ENCODE measurements around the gene CEMIP.

- TF ChIP-seq, protein P1, sequence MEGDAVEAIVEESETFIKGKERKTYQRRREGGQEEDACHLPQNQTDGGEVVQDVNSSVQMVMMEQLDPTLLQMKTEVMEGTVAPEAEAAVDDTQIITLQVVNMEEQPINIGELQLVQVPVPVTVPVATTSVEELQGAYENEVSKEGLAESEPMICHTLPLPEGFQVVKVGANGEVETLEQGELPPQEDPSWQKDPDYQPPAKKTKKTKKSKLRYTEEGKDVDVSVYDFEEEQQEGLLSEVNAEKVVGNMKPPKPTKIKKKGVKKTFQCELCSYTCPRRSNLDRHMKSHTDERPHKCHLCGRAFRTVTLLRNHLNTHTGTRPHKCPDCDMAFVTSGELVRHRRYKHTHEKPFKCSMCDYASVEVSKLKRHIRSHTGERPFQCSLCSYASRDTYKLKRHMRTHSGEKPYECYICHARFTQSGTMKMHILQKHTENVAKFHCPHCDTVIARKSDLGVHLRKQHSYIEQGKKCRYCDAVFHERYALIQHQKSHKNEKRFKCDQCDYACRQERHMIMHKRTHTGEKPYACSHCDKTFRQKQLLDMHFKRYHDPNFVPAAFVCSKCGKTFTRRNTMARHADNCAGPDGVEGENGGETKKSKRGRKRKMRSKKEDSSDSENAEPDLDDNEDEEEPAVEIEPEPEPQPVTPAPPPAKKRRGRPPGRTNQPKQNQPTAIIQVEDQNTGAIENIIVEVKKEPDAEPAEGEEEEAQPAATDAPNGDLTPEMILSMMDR (IDR thresholded peaks at IDR 0.05): no peak
- TF ChIP-seq POLR2A (IDR thresholded peaks at IDR 0.05): no peak
Observed at GRCh38 chr15:80967991-80968510, 188.9 kb downstream of the CEMIP start.
